Stimulated activated CD8-positive, alpha-beta memory T cell treated with anti-CD3 and anti-CD28 coated beads, Interleukin-7, amount 100 ng/mL, for 4 hours (primary cell): ENCODE data around the gene FNBP1L.
"Not testable (repeated sequence)": the region's sequence is repeated elsewhere in the genome, so short reads cannot be mapped to it uniquely, and the experiment has no call there.

Experiments
- DNase-seq, 2 donors: peaks; one replicate each; pipeline ENCODE4 v3.0.0-alpha.2; 2020; ENCODE audit warnings: low read depth in 2 of 2

FNBP1L gene

DNA sequence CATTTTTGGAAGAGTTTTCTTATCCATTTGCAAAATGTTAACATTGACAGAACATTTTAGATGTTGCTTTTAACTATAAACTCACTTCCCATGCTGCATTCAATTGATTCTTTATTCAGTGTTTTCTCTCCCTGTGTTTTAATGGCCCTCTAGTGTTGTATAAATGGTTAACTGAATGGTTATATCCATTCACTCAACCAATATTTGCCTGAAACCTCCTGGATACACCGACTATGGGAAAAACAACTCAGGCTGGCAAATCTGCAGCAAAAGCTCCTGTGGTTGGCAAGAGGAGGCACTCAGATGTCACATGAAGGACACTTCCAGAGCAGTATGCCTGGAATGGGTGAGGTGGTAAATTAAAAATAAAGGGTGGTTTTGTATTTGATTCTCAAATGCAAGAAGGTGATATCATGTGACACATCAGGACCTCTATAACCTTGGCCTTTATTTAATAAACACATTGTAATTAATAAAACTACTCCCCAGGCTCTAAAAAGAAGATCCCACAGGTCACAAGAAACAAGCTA, 126.1 kb downstream of the FNBP1L start:
- no peak for DNase-seq

GRCh38 chr1:93574511-93574910, 126.6 kb downstream of the FNBP1L start:
- DNase-seq = no peak

GRCh38 chr1:93574991-93575390, 127.1 kb downstream of the FNBP1L start:
- DNase-seq = no peak

GRCh38 chr1:93575621-93576284, 127.8 kb downstream of the FNBP1L start:
- DNase-seq = no peak

GRCh38 chr1:93576346-93576745, 128.4 kb downstream of the FNBP1L start:
- DNase-seq = no peak

DNA sequence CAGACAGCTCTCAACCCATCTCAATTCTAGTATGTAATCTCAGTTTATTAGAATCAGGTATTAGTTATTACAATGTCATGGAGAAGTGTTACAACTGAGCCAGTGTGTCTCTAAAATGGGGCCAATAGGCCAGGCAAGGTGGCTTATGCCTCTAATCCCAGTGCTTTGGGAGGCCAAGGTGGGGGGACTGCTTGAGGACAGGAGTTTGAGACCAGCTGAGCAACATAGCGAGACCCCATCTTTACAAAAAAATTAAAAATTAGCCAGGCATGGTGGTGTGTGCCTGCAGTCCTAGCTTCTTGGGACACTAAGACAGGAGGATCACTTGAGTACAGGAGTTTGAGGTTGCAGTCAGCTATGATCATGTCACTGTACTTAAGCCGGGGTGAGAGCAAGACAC, 128.8 kb downstream of the FNBP1L start:
- DNase-seq = no peak

DNA sequence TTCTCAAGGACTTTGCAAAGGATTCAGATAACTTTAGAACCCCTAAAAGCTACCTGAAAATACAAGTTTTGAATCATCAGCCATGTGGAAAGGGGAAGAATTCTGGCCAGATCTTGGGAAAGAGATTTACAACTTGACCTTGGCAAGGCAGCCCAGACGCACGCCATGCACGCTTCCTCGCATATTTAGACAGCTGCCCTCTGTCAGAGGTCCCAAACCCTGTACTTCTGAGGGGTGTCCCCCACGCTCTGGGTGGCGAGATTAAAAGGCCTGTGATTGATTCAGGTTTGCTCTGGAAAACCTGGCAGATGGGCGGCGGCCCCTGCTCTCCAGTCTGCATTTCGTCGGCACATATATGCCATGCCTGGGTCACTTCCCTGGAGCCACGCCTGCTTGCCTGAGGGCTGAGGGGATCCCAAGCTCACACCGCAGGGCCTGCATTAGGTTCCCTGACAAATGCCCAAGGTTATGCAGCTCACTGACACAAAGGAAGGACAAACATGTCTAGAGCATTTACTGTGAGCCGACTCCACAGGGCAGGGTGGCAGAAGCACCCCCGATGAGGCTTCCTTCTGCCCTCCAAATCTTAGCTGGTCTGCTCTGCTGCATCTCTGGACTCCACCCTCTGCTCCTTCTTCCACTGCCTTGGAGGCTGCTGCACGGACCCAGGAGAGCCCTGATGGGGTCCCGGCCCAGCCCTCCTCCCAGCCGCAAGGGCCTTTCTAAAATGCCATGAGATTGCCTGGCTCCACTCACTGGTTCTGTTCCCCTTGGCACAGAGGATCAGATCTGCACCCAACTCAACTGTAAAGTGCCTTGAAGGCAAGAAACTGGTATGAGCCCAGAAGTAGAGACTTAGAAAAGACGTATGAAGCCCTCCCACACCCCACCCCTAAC, 129.9 kb downstream of the FNBP1L start:
- DNase-seq = no peak

DNA sequence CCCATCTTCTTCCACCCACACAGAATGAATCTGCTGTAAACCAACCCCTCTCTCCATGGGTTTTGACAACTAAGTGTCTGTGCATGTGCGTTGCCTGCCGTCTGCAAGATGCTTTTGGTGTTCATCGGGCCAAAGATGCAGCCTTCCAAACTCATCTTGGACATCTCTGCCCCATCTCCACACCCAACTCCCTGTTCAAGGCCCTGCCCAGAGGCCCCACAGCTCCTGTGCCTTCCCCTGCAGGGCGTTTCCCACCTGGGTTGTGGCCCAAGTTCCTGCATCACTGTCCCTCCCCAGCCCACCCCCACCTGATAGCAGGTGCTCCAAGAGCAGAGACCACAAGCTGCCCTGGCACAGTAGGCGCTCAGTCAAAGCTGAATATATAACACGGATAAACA, 130.5 kb downstream of the FNBP1L start:
- no peak for DNase-seq

GRCh38 chr1:93578911-93579825, 131.2 kb downstream of the FNBP1L start:
- DNase-seq = no peak

DNA sequence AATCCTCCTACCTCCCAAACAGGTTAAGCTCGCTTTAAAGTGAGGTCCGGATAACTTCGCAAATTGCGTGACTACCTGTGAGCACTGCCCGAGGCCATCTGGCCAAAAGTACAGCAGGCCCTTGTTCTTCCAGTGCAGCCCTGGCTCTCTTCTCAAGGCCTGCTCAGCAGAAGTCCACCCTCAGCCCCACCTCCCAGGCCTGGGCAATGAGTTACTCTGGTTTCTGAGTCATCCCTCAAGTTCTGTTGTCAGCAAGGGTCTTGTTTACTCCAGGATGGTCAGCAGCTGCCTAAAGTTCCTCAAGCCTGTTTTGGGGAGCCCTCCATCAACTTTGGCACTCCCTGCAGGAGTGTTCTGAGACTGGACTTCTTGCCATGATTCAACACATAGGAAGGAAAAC, 132.0 kb downstream of the FNBP1L start:
- DNase-seq = no peak

DNA sequence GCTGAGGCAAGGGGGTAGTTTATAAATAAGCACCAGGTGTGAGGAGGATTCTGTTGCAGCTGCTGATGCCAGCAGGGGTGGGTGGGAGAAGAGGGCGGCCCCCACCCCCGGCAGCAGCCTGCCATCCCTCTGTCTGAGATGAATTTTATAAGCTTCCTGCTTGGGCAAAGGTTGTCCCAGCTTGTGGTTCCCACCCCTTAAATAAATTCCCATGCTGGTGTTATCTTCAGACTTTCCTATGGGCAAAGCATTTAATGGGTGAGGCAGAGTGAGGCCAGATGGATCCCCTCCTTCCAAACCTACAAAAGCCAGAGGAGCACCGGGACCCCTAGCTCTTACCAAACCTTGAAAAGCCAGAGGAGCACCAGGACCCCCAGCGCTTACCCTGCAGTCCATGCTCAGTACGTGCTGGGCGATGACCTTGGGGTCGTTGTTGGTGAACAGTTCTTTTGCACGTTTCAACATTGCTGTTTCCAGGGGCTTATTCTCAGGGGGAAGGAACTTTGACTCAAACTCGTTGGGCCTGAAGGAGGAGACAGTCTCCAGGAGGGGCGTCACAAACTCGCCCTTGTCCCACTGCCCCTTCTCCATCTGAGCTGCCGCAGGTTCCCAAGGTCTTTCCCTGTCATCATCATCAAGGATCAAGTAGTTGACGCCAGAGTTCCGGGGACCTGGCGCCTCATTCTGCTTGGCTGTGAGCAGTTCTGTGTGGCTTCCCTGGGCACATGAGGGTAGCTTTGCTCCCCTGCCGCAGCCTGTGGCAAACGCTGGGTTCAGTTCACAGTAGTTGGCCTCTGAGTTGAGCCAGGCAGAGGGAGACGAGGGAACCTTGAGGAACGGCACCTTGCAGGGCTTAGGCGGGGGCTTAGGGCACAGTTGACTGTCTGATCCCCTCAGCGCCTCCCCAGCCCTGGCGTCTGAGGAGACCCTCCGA, 134.3 kb downstream of the FNBP1L start:
- no peak for DNase-seq

DNA sequence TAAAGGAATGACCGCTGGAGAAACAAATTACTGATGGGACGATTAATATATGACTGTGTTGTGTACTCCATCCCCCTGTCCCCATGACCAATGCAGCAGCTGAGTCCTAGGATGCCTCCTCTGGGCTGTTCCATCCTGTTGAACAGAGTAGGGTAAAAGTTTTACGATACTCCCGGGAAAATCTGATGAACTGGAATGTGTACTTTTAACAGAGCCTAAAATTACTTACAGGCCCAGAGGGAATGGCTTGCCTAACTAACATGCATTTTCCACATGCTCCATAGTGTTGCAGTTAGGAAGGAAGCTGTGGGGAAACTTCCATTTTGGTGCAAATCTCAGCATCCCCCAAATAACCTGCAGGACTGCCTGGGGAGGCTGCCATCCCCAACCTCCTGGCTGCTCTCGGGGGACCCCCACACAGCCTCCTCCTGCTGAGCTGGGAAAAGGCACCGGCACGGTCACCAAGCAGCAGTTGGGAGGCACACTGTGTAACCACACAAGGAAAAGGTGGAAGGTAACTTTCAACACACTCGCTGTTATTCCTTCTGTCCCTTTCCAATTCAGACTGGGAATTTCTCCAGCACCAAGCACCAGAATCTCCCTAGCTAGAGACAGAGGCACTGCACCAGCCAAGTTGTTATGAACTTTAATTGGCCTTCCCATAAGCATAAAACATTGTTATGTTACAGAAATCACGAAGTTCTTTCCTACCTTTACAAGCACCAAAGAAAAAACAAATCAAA, 136.5 kb downstream of the FNBP1L start:
- no peak for DNase-seq

GRCh38 chr1:93585059-93585966, 137.4 kb downstream of the FNBP1L start:
- DNase-seq = no peak

DNA sequence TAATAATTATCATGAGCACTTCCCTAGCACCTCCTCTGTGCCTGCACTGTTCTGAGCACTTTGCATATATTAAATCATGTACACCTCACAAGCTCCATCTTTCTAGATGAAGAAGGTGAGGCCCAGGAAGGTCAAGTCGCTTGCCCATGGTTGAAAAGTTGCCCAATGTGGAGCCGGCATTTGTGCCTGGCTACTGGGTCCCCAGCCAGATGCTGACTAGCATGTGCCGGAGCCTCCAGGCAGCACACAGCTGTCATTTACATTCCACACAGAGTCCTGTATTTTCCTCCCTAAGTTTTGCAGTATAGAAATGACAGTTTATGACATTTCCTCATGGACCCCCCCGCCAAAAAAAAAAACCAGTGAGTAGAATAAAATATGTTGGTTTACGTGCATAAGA, 139.4 kb downstream of the FNBP1L start:
- DNase-seq = no peak

DNA sequence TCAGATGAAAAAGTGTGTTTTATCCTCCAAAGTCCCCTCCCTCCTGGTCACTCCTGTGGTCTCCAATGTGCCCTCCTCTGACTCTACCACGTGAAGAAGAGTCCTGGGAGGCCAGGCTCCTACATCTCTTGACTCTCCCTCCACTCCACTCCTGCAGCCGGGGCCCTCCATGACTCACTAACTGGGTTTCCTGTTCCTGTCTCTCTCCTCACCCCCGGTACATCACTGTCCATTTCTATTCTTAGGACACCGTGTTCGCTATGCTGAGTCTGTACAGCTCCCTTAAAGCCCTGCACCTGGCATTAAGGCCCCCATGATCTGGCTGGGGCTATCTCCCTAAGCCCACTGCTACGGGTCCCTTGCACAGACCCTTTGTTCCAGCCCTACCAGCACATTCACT, 140.3 kb downstream of the FNBP1L start:
- no peak for DNase-seq

DNA sequence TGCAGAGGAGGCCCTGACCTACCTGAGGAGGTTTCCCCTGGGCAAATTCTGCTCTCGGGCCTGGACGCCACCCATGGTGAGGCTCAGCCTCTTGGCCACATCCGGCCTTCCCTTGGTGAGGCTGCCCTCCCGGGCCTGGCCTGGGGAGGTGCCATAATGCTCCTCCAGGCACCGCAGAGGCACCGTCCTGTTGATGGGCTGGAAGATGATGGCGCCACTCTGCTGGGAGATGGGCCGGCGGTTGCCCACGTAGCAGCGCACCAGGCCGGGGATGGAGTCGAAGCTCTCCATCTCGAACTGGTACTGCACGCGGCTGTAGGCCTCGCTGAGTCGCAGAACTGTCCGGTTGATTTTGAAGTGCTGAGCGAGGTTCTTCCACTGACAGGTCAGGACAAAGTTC, 141.0 kb downstream of the FNBP1L start:
- DNase-seq = no peak

GRCh38 chr1:93591291-93591675, 143.4 kb downstream of the FNBP1L start:
- DNase-seq = not testable (repeated sequence)

GRCh38 chr1:93591676-93592550, 144.0 kb downstream of the FNBP1L start:
- no peak for DNase-seq
